Panc1 (cell line): ENCODE data around the gene ME2. TPM values are rescaled to one million over a fixed set of nuclear protein-coding genes. Genes with fewer than 3 reads are reported as not detected.

Source experiments
- ATAC-seq: fragments of 200-7000 bp; cut with Tn5 transposase; 2 replicates; pipeline ENCODE4 v1.9.1; 2020; ENCODE audit warnings: mild to moderate bottlenecking, moderate library complexity
- BruUV-seq: library from RNA; stranded (reverse); fragments of 400-500 nt; replicated peaks from 2 replicates; lab custom pipeline; 2021; lab: Mats Ljungman, UMichigan
- CTCF ChIA-PET: fragments of 300-600 bp; sonication (Branson Sonifier 250); formaldehyde crosslinking; loops from one replicate; lab custom pipeline; 2022; ENCODE audit warnings: antibody characterized with exemption; lab: Charles Lee
- POLR2A ChIA-PET: fragments of 300-600 bp; sonication (Branson Sonifier 250); formaldehyde crosslinking; loops from one replicate; lab custom pipeline; 2022; ENCODE audit warnings: antibody characterized with exemption; lab: Charles Lee
- DNase-seq: peaks from one replicate; pipeline ENCODE4 v3.0.0-alpha.2; 2010; ENCODE audit warnings: low read depth, low spot score
- H3K27ac ChIP-seq: 2 replicates; pipeline ENCODE4 v1.5.1; 2011; ENCODE audit warnings: mild to moderate bottlenecking, low read length, inconsistent platforms
- H3K27me3 ChIP-seq: fragments of 200-500 bp; sonication (Bioruptor generic); 2 replicates; pipeline ENCODE4 v1.6.0; 2014; ENCODE audit warnings: low read length, inconsistent platforms; ENCODE audit not compliant: control insufficient read depth, insufficient read depth
- H3K36me3 ChIP-seq: fragments of 200-500 bp; sonication (Bioruptor generic); 2 replicates; pipeline ENCODE4 v1.5.1; 2014; ENCODE audit warnings: inconsistent platforms, mild to moderate bottlenecking, low read length, moderate library complexity; ENCODE audit not compliant: control insufficient read depth, insufficient read depth
- H3K4me1 ChIP-seq: 2 replicates; pipeline ENCODE4 v1.5.1; 2011; ENCODE audit warnings: inconsistent platforms, mild to moderate bottlenecking, low read length, moderate library complexity; ENCODE audit not compliant: control insufficient read depth, insufficient read depth
- H3K4me3 ChIP-seq, 2 experiments: 2 replicates each; pipeline ENCODE4 v1.5.1; 2011 to 2012; ENCODE audit warnings: low read depth in 2 of 2, low read length in 2 of 2, mild to moderate bottlenecking in 2 of 2, inconsistent platforms in 1 of 2, moderate library complexity in 1 of 2
- H3K9me3 ChIP-seq: fragments of 200-500 bp; sonication (Bioruptor generic); 2 replicates; pipeline ENCODE4 v1.5.1; 2014; ENCODE audit warnings: low read depth, mild to moderate bottlenecking, inconsistent platforms, low read length, moderate library complexity; ENCODE audit not compliant: control insufficient read depth, insufficient read depth
- CTCF ChIP-seq: fragments of 450-650 bp; IDR thresholded peaks from 2 replicates; pipeline ENCODE4 v1.5.1; 2017; ENCODE audit warnings: mild to moderate bottlenecking
- POLR2AphosphoS5 ChIP-seq: IDR thresholded peaks from 2 replicates; pipeline ENCODE4 v1.6.1; 2012; ENCODE audit warnings: mild to moderate bottlenecking, low read depth, low read length, moderate library complexity
- REST ChIP-seq, 2 experiments: IDR thresholded peaks; 2 replicates each; pipeline ENCODE4 v1.6.1; 2011 to 2012; ENCODE audit warnings: low read depth in 2 of 2, control low read depth in 1 of 2, low read length in 1 of 2, mild to moderate bottlenecking in 1 of 2, moderate library complexity in 1 of 2; ENCODE audit not compliant: insufficient read depth in 1 of 2
- SIN3A ChIP-seq: IDR thresholded peaks from 2 replicates; pipeline ENCODE4 v1.6.1; 2012; ENCODE audit warnings: low read depth, mild to moderate bottlenecking, low read length, moderate library complexity, borderline replicate concordance; ENCODE audit not compliant: insufficient read depth
- TCF7L2 ChIP-seq: IDR thresholded peaks from 2 replicates; pipeline ENCODE4 v1.6.1; 2011; ENCODE audit warnings: mild to moderate bottlenecking, low read depth, low read length, inconsistent platforms
- in situ Hi-C: cut with HindIII; loops from 2 replicates; pipeline ENCODE4 v1.10.0; 2016; ENCODE audit warnings: low sequenced_read_pairs, low pct_unique_long_range_greater_than_20kb
- intact Hi-C: fragments of 100-400 bp; cut with micrococcal nuclease; formaldehyde crosslinking; loops from one replicate; pipeline ENCODE4 v1.10.0; 2022; ENCODE audit not compliant: unreplicated experiment
- total RNA-seq: library from RNA; stranded (reverse); gene quantifications from one replicate; pipeline ENCODE4 v1.2.1, GENCODE V29; 2021; ENCODE audit not compliant: unreplicated experiment

ME2 gene
- total RNA-seq, 1 experiment from 2014 or later: 38.2 TPM

GRCh38 chr18:50977037-50977760, 98.3 kb downstream of the ME2 start:
- in situ Hi-C loops: no loop called here
- Histone ChIP-seq H3K27me3 (no peaks in the 10 kb centered on the region), H3K36me3 (no peaks in the 10 kb centered on the region; the same call in 1 of the 2 replicates), H3K4me3 (no peak overlapping the region), H3K27ac (no peak overlapping the region), H3K4me1 (no peaks in the 10 kb centered on the region), H3K9me3 (no peaks in the 10 kb centered on the region)
- DNase-seq (no peak), ATAC-seq (no peak)
- POLR2A ChIA-PET: no interaction called here
- BruUV-seq: no TSS peak
- CTCF ChIA-PET: no interaction called here
- intact Hi-C loops: no loop called here
- no peak for TF ChIP-seq SIN3A
- TF ChIP-seq REST (IDR thresholded peaks at IDR 0.05; ENCODE audit: insufficient read depth in 1 of 2, low read depth in 2 of 2, low read length in 1 of 2): no peak
- no peak for TF ChIP-seq POLR2AphosphoS5
- no peak for TF ChIP-seq CTCF
- no peak for TF ChIP-seq TCF7L2

- no peak for ATAC-seq
- in situ Hi-C loops (no loop called here), intact Hi-C loops (no loop called here)
- H3K27me3 ChIP-seq: no peaks in the 10 kb centered on the region
- no peaks in the 10 kb centered on the region for H3K36me3 ChIP-seq
- ChIA-PET POLR2A (no interaction called here), CTCF (no interaction called here)
- DNase-seq: no peak
- no peak for TF ChIP-seq TCF7L2
- TF ChIP-seq REST (IDR thresholded peaks at IDR 0.05; ENCODE audit: insufficient read depth in 1 of 2, low read depth in 2 of 2, low read length in 1 of 2): no peak
- TF ChIP-seq CTCF: no peak
- TF ChIP-seq POLR2AphosphoS5: no peak
- TF ChIP-seq SIN3A: no peak
- BruUV-seq: no TSS peak
- H3K27ac ChIP-seq: no peak overlapping the region
- no peak overlapping the region for H3K4me3 ChIP-seq
- H3K9me3 ChIP-seq: no peaks in the 10 kb centered on the region
- H3K4me1 ChIP-seq: no peaks in the 10 kb centered on the region
These were observed 102.5 kb downstream of the ME2 start for GRCh38 chr18:50981381-50981780.
